NCI-H187 treated with DMSO at 0.1 percent for 48 hours (cell line): ENCODE results near the gene HMBS.

Experiments
- DNase-seq: peaks from one replicate; lab custom pipeline; 2025; lab: John Stamatoyannopoulos, UW

The HMBS gene

GRCh38 chr11:119067371-119068222 lies 17.1 kb upstream of the HMBS start, which contains the start of gene VPS11:
Gene VPS11 (plus strand): TSS chr11:119067818. CDS start chr11:119067824, 6 bp downstream.
- DNase-seq, result peak; percentile 69

- DNase-seq, result no peak
Measured at GRCh38 chr11:119077839-119078238, 6.8 kb upstream of the HMBS start.

DNA sequence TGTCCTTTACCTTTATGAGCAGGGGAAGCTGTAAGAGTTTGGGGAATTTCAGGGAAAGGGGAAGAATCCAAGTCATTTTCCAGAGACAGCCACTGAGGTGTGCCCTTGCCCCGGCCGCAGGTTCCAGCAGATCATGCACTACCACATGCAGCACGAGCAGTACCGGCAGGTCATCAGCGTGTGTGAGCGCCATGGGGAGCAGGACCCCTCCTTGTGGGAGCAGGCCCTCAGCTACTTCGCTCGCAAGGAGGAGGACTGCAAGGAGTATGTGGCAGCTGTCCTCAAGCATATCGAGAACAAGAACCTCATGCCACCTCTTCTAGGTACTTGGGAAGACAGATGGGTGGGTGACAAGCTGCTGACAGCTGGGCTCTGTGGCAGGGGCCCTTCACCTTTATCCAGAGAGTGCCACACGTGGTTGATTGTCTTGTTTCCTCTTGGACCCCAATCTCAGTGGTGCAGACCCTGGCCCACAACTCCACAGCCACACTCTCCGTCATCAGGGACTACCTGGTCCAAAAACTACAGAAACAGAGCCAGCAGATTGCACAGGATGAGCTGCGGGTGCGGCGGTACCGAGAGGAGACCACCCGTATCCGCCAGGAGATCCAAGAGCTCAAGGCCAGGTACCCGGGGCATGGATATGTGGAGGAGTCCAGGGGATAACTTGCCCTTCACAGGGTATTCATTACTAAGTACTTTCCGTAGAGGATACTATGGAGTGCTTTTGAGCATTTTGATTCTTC lies 5.8 kb upstream of the HMBS start:
- DNase-seq, result no peak

DNA sequence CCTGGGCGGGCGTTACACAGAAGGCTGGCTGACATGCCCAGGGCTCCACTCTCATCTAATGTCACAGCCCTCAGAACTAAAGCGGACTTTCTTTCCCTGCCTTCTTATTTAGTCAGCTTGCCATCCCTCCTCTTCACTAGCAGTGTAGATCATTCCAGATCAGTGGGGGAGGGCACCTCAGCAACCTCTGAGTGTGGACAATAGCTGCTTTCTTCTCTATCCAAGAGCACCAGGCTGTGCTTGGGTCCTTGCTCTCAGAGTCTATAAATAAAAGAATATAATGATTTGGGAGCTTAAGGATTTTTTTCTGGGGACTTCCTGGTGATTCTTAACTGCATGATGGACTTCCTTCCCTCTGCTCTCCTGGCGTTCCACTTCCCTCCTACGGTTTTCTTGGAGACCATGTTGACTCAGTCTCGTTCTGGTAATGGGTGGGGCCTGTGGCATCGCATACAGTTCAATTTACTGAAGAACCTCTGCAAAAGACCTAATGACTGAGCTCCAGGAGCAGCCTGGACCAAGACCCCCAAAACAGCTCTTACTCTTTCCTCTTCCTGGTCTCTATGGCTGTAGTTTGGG lies 2.9 kb upstream of the HMBS start:
- no peak for DNase-seq

DNA sequence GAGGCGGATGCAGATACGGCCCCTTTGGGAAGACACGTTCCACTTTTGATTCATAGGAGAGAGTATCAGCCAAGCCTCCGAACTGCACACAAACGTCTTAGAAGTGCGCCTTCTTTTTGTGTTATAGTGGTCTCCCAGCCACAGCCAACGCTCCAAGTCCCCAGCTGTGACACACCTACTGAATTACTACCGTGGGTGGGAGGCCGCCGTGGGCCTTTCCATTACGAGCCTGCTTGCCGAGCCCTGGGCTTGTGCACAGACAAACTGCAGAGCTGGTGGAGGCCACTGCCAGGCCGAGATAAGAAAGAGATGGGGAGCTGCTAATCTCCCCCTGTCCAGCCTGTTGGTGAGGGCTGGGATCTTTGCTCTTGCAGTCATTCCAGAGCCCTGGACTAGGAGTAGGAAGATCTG lies 761 bp downstream of the HMBS start:
- DNase-seq, result no peak

DNA sequence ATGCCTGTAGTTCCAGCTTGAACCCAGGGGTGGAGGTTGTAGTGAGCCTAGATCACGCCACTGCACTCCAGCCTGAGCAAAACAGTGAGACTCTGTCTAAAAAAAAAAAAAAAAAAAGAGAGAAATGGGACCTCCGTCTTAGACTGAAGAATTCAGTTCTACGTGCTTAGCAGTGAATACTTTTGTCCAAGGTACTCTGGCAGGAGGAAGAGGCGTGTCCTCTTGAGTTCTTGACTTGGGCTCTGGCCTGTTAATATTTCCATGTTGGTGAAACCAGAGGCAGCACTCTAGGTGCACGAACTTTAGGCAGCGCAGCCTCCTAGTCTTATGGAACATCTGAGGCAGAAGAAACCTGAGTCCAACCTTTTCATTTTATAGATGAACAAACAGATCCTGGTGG lies 2.4 kb downstream of the HMBS start:
- DNase-seq, result no peak

GRCh38 chr11:119087747-119088241 lies 3.1 kb downstream of the HMBS start:
- no peak for DNase-seq

- DNase-seq, result no peak
Measured at GRCh38 chr11:119088406-119088805, 3.7 kb downstream of the HMBS start.

DNA sequence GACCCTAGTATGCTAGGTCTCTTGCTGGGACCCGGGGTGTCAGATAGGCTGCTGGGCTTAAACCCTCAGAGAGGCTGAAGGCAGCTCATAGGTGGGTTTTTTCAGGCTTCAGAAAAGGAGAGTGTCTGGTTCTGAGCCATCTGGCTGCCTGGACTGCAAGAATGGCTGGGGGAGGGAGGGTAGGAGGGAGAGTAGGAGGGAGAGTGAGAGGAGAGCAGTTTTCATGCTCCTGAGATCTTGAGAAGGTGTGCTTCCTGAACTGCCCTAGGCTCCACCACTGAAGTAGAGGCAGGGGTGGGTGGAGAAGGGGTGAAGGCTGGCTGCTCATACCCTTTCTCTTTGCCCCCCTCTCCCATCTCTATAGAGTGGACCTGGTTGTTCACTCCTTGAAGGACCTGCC lies 4.6 kb downstream of the HMBS start:
- no peak for DNase-seq

- DNase-seq, result no peak
Measured at GRCh38 chr11:119091178-119091577, 6.5 kb downstream of the HMBS start.

GRCh38 chr11:119091966-119092879 lies 7.5 kb downstream of the HMBS start:
- no peak for DNase-seq

- DNase-seq, result no peak
Measured at GRCh38 chr11:119092880-119093842, 8.5 kb downstream of the HMBS start.

- DNase-seq, result no peak
Measured at GRCh38 chr11:119093942-119094815, 9.5 kb downstream of the HMBS start.

DNA sequence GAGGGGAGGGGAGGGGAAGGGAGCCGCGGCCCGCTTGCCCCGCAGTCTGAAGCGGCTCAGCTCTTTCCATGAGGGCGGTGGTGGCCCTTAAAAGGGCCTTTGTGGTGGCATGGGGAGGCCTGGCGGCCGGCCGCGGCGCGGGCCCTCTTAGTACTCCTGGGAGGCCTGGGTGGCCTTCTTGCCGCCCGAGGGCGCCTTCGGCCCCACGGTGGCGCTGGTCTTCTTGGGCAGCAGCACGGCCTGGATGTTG lies 10.1 kb downstream of the HMBS start:
- no peak for DNase-seq

- peak; percentile 96 for DNase-seq
Measured at GRCh38 chr11:119095066-119095880, 10.6 kb downstream of the HMBS start.

- DNase-seq, result no peak
Measured at GRCh38 chr11:119099711-119100110, 15.0 kb downstream of the HMBS start.

DNA sequence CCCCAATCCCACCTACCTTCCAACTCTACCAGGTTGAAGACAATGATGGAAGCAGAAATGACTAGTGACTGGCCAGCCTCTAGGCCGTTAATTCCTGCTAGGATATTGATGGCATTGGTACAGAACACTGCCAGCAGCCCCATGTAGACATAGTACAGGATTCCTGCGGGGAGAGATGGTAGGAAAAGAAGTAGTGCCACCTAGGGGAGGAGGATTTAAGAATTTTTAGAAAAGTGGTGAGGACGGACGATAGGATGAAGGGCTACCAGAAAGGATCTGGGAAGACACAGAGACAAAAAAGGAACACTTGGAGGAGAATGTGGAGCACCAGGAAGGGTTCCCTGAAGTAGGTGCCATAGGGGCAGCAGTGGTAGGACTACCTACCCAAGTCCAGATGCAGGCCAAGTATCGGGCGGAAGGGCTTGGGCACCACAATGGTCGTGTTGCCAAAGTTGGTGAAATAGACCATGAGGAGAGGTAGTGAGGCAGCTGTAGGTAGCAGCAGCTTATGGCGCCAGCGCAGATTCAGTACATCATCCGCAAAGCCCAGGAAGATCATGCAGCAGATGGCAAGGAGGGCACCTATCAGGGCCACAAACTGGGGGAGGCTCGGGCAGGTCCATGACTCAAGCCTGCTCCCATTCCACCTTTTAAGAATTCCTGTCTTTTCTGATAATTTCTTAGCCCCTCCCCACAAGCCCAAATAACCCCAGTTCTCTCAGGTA lies 15.7 kb downstream of the HMBS start:
- no peak for DNase-seq
